Measurements from ENCODE around the gene GADD45GIP1.
A peak's percentile ranks its signal among the peaks of the same experiment; 100 is the strongest.
"Not testable (repeated sequence)": the region's sequence is repeated elsewhere in the genome, so short reads cannot be mapped to it uniquely, and the experiment has no call there.

The GADD45GIP1 gene

GRCh38 chr19:12955575-12955974 is 1.4 kb downstream of the GADD45GIP1 start:
- DNase-seq: not testable (repeated sequence)

- DNase-seq: peak; percentile 38
Measured at GRCh38 chr19:12954612-12954962, 2.4 kb downstream of the GADD45GIP1 start.

GRCh38 chr19:12953799-12954611 is 3.0 kb downstream of the GADD45GIP1 start:
- no peak for DNase-seq

- DNase-seq: no peak
Measured at GRCh38 chr19:12953138-12953798, 3.8 kb downstream of the GADD45GIP1 start.

GRCh38 chr19:12952488-12953137 is 4.4 kb downstream of the GADD45GIP1 start:
- DNase-seq: no peak

GRCh38 chr19:12952050-12952449 is 5.0 kb downstream of the GADD45GIP1 start:
- DNase-seq: not testable (repeated sequence)

GRCh38 chr19:12949363-12950283 is 7.4 kb downstream of the GADD45GIP1 start:
- DNase-seq: no peak

GRCh38 chr19:12948612-12949362 is 8.2 kb downstream of the GADD45GIP1 start:
- no peak for DNase-seq

GRCh38 chr19:12947702-12948611 is 9.1 kb downstream of the GADD45GIP1 start:
- no peak for DNase-seq

GRCh38 chr19:12946731-12947496 is 10.1 kb downstream of the GADD45GIP1 start:
- DNase-seq: no peak

GRCh38 chr19:12946092-12946721 is 10.8 kb downstream of the GADD45GIP1 start:
- peak; percentile 69 for DNase-seq

GRCh38 chr19:12945479-12946091 is 11.4 kb downstream of the GADD45GIP1 start, which contains the start of gene RAD23A:
TSS of gene RAD23A (plus strand) at chr19:12945862. CDS start at chr19:12945949, 87 bp downstream.
- peak; percentile 99 for DNase-seq

GRCh38 chr19:12944104-12944674 is 12.8 kb downstream of the GADD45GIP1 start:
- no peak for DNase-seq

GRCh38 chr19:12943437-12944044 is 13.5 kb downstream of the GADD45GIP1 start:
- no peak for DNase-seq

- no peak for DNase-seq
Measured at GRCh38 chr19:12940897-12941296, 16.1 kb downstream of the GADD45GIP1 start.

GRCh38 chr19:12939975-12940423 is 17.0 kb downstream of the GADD45GIP1 start:
- DNase-seq: no peak

- DNase-seq: peak; percentile 34
Measured at GRCh38 chr19:12938779-12939601, 18.0 kb downstream of the GADD45GIP1 start.

Measured in activated CD4-positive, alpha-beta T cell treated with anti-CD3 and anti-CD28 coated beads, Interleukin-2, amount 50 U/mL, for 16 hours (primary cell).